Right ventricle myocardium superior (tissue), 1 donor: ENCODE data around the gene NPTX2. TPM values are rescaled to one million over a fixed set of nuclear protein-coding genes. Genes with fewer than 3 reads are reported as not detected.

Experiments used
- ATAC-seq: fragments of 200-7000 bp; cut with Tn5 transposase; one replicate; pipeline ENCODE4 v1.9.1; 2020; ENCODE audit warnings: mild to moderate bottlenecking; ENCODE audit not compliant: poor library complexity
- DNase-seq: peaks from one replicate; pipeline ENCODE4 v3.0.0-alpha.2; 2020
- intact Hi-C: fragments of 100-400 bp; cut with DNase I; formaldehyde crosslinking; loops from one replicate; pipeline ENCODE4 v1.11.2; 2022
- total RNA-seq: library from RNA; stranded (reverse); fragmentation: NEBNext Ultra II Directional; extraction: Animal tissue kit (Norgen Biotek cat#: 25700); gene quantifications from one replicate; pipeline ENCODE4 v1.2.1, GENCODE V29; 2021
- donor health status: DM: no; HTN: yes; CAD: no; lungs with severe emphysema.

Gene NPTX2
- total RNA-seq, 1 donor from 2014 or later: 3.4 TPM

GRCh38 chr7:98643236-98643985, 26.3 kb downstream of the NPTX2 start:
- DNase-seq (no peak), ATAC-seq (no peak)
- intact Hi-C loops: no loop called here

- no peak for ATAC-seq
- DNase-seq: no peak
- intact Hi-C loops: no loop called here
Observed at GRCh38 chr7:98646465-98646864, 29.4 kb downstream of the NPTX2 start.

GRCh38 chr7:98647326-98647725, 30.2 kb downstream of the NPTX2 start:
- intact Hi-C loops: no loop called here
- ATAC-seq (no peak), DNase-seq (no peak)

GRCh38 chr7:98651760-98652159, 34.7 kb downstream of the NPTX2 start:
- intact Hi-C loops: no loop called here
- ATAC-seq (no peak), DNase-seq (no peak)

GRCh38 chr7:98653601-98654310, 36.7 kb downstream of the NPTX2 start:
- no peak for ATAC-seq
- intact Hi-C loops: no loop called here
- no peak for DNase-seq

- intact Hi-C loops: no loop called here
- ATAC-seq (no peak), DNase-seq (no peak)
Observed at GRCh38 chr7:98654524-98655272, 37.6 kb downstream of the NPTX2 start.

GRCh38 chr7:98655611-98656010, 38.5 kb downstream of the NPTX2 start:
- intact Hi-C loops: no loop called here
- DNase-seq (no peak), ATAC-seq (no peak)

- DNase-seq: no peak
- ATAC-seq: no peak
Observed at GRCh38 chr7:98656899-98657298, 39.8 kb downstream of the NPTX2 start.

GRCh38 chr7:98657736-98658135, 40.7 kb downstream of the NPTX2 start:
- intact Hi-C loops: no loop called here
- no peak for DNase-seq
- ATAC-seq: no peak

More at GRCh38 chr7:98656899-98657298, 39.8 kb downstream of the NPTX2 start:
- intact Hi-C loops: no loop called here

GRCh38 chr7:98659756-98660155, 42.7 kb downstream of the NPTX2 start:
- no peak for ATAC-seq
- intact Hi-C loops: no loop called here
- DNase-seq: no peak

GRCh38 chr7:98661607-98662006, 44.5 kb downstream of the NPTX2 start:
- ATAC-seq: no peak
- no peak for DNase-seq
- intact Hi-C loops: no loop called here

GRCh38 chr7:98662289-98662688, 45.2 kb downstream of the NPTX2 start:
- ATAC-seq: no peak
- intact Hi-C loops: no loop called here
- DNase-seq: no peak

- intact Hi-C loops: no loop called here
- DNase-seq (no peak), ATAC-seq (no peak)
Observed at GRCh38 chr7:98664882-98665281, 47.8 kb downstream of the NPTX2 start.

GRCh38 chr7:98668255-98668654, 51.2 kb downstream of the NPTX2 start:
- no peak for DNase-seq
- no peak for ATAC-seq
- intact Hi-C loops: no loop called here

- ATAC-seq (no peak), DNase-seq (no peak)
- intact Hi-C loops: no loop called here
Observed at GRCh38 chr7:98669329-98670000, 52.4 kb downstream of the NPTX2 start.

- intact Hi-C loops: no loop called here
- DNase-seq (no peak), ATAC-seq (no peak)
Observed at GRCh38 chr7:98670186-98670585, 53.1 kb downstream of the NPTX2 start.

- intact Hi-C loops: no loop called here
- ATAC-seq: no peak
- no peak for DNase-seq
Observed at GRCh38 chr7:98671733-98672331, 54.7 kb downstream of the NPTX2 start.

GRCh38 chr7:98674461-98674860, 57.4 kb downstream of the NPTX2 start:
- ATAC-seq: no peak
- intact Hi-C loops: no loop called here
- no peak for DNase-seq

- ATAC-seq (no peak), DNase-seq (no peak)
- intact Hi-C loops: no loop called here
Observed at GRCh38 chr7:98674881-98675280, 57.8 kb downstream of the NPTX2 start.
